Central memory CD8-positive, alpha-beta T cell (primary cell): ENCODE results near the gene CD2AP.

ENCODE experiments used
- ATAC-seq: fragments of 150-1000 bp; cut with Tn5 transposase; replicated peaks from 2 replicates; pipeline ENCODE4 v1.10.0; 2022; ENCODE audit warnings: mild to moderate bottlenecking, moderate FRiP score, moderate number of reproducible peaks; ENCODE audit not compliant: poor library complexity, severe bottlenecking; ENCODE audit errors: extremely low read depth
- DNase-seq, 2 donors: peaks; one replicate each; pipeline ENCODE4 v3.0.0; 2021; ENCODE audit warnings: low spot score in 2 of 2
- H3K27ac Mint-ChIP-seq: one replicate; pipeline ENCODE4 v1.8.0; 2022; ENCODE audit warnings: low read depth, mild to moderate bottlenecking, moderate library complexity, mixed read lengths
- H3K27me3 Mint-ChIP-seq: one replicate; pipeline ENCODE4 v1.8.0; 2022; ENCODE audit warnings: mixed read lengths
- H3K36me3 Mint-ChIP-seq: one replicate; pipeline ENCODE4 v1.8.0; 2022; ENCODE audit warnings: mild to moderate bottlenecking, moderate library complexity, mixed read lengths; ENCODE audit not compliant: insufficient read depth
- H3K4me1 Mint-ChIP-seq: one replicate; pipeline ENCODE4 v1.8.0; 2022; ENCODE audit warnings: mixed read lengths
- H3K4me3 Mint-ChIP-seq: one replicate; pipeline ENCODE4 v1.8.0; 2022; ENCODE audit warnings: mild to moderate bottlenecking, moderate library complexity, mixed read lengths
- H3K9me3 Mint-ChIP-seq: one replicate; pipeline ENCODE4 v1.8.0; 2022; ENCODE audit warnings: mixed read lengths

The CD2AP gene

DNA sequence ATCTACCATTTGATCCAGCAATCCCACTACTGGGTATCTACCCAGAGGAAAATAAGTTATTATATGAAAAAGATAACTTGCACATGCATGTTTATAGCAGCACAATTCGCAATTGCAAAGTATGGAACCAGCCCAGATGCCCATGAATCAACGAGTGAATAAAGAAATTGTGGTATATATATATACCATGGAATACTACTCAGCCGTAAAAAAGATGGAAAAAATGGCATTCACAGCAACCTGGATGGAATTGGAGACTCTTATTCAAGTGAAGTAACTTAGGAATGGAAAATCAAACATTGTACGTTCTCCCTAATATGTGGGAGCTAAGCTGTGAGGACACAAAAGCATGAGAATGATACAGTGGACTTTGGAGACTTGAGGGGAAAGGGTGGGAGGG, 120.8 kb downstream of the CD2AP start:
- no peak overlapping the region for H3K4me3 Mint-ChIP-seq
- no peaks in the 10 kb centered on the region for H3K4me1 Mint-ChIP-seq
- H3K27me3 Mint-ChIP-seq, result no peaks in the 10 kb centered on the region
- H3K9me3 Mint-ChIP-seq, result no peaks in the 10 kb centered on the region
- H3K27ac Mint-ChIP-seq, result no peak overlapping the region
- ATAC-seq, result no peak
- peaks cover 11% of the 10 kb centered on the region for H3K36me3 Mint-ChIP-seq
- DNase-seq, result no peak

DNA sequence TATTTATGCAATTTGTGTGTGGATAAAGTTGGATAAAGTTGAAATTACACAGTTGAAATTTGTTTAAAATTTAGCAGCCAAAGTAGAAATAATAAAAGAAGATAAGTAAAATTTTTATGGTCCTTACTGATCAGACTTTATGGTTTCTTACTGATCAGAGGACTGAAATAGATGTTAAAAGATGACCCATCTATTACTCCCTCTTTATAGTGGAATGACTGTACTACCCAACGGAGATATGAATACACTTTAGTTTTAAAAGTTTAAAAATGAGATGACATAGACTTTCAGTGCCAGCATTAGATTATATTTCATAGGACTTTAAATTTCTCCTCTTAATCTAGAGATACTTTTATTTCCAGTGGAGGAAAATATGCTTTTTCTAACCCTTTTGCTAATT, 121.9 kb downstream of the CD2AP start:
- no peak for ATAC-seq
- Mint-ChIP-seq H3K27me3 (no peaks in the 10 kb centered on the region), H3K36me3 (peaks cover 11% of the 10 kb centered on the region), H3K27ac (peak overlapping the region; percentile 59), H3K4me1 (no peaks in the 10 kb centered on the region), H3K9me3 (no peaks in the 10 kb centered on the region), H3K4me3 (no peak overlapping the region)
- no peak for DNase-seq

DNA sequence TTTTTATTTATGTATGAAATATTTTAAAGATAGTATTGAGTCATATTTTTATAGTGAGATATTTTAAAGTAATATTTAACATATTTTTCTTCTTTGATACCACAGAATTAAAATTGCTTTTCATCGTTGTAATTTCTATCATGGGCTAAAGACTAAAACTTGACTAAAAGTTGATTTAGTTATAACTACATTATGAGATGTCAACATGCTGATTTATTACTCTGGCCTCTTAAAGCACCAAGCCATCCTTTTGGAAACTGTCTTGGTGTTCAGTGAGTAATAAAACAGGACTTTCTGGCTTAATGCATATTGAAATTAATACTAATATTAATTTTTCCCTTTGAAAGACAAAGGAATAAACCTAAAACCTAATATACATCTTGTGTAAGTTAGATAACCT, 125.6 kb downstream of the CD2AP start:
- Mint-ChIP-seq H3K27ac (no peak overlapping the region), H3K36me3 (peaks cover 18% of the 10 kb centered on the region)
- no peak for ATAC-seq

DNA sequence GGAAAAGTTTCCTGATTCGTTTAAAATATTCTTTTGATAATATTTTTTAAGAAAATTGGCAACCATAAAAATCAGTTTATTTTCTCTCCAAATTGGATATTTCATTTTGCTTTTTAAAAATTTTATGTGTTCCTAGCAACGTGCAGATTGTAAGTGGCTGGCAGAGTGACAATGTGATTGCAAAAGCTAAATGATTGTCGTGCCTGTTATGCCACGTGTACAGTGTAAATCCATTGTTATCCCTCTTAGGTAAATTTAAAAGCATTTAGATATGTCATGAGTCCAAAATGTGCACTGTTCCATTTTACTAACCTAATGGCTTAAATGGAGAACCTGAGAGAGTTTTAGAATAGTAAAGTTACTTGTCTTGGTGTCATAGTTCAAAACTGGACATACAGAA, 126.4 kb downstream of the CD2AP start:
- no peaks in the 10 kb centered on the region for H3K27me3 Mint-ChIP-seq
- peaks cover 21% of the 10 kb centered on the region for H3K36me3 Mint-ChIP-seq
- ATAC-seq, result no peak
- H3K4me3 Mint-ChIP-seq, result no peak overlapping the region
- DNase-seq, result no peak
- H3K27ac Mint-ChIP-seq, result no peak overlapping the region
- no peaks in the 10 kb centered on the region for H3K9me3 Mint-ChIP-seq
- H3K4me1 Mint-ChIP-seq, result no peaks in the 10 kb centered on the region

More for the DNA sequence above, 125.6 kb downstream of the CD2AP start:
- no peaks in the 10 kb centered on the region for H3K27me3 Mint-ChIP-seq
- no peak for DNase-seq
- no peaks in the 10 kb centered on the region for H3K9me3 Mint-ChIP-seq
- no peak overlapping the region for H3K4me3 Mint-ChIP-seq
- no peaks in the 10 kb centered on the region for H3K4me1 Mint-ChIP-seq

DNA sequence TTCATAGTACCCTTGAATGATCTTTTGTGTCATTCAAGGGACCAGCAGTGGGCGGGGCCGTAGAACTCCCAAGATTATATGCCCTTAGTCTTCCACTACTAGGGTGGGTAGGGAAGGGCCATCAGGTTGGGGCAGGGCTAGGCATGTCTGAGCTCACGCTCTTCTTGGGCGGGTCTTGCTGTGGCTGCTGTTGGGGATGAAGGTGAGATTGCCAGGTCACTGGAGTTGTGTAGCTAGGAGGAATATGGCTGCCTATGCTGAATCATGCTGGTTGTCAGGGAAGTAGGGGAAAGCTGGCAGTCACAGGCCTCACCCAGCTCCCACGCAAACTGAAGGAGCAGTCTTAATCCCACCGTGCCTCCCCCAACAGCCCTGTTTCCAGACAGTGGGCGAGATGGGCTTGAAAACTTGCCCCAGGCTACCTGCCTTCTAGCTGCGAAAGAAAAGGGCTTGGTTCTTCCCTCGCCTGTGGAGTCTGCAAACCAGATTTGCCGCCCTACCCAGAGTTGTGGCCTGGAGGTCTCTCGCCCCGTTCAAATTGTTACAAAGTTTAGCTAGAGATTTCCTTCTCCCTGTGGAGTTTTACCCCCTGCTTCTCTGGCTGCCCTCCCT, 144.4 kb downstream of the CD2AP start:
- Mint-ChIP-seq H3K27ac (no peak overlapping the region), H3K36me3 (peaks cover 25% of the 10 kb centered on the region), H3K4me1 (no peaks in the 10 kb centered on the region), H3K27me3 (no peaks in the 10 kb centered on the region), H3K4me3 (no peak overlapping the region), H3K9me3 (no peaks in the 10 kb centered on the region)
- DNase-seq (no peak), ATAC-seq (no peak)

DNA sequence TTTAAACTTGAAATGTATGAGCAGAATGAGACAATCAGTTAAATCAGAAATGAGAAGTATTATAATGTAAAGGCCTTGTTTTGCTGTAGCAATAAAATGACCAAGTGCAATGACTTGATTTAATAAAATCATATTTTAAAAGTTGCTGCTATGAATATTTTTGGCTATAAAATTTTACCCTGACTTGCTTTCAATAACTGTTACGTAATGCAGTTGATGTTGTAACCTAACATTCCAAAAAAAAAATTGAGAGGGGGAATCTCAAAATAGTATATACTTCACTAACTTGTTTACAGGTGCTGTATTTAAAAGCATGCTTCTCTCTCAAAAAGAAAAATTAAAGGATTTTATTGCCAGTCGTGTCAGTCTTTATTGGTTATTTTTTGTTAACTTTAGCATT, 149.2 kb downstream of the CD2AP start:
- peaks cover 8% of the 10 kb centered on the region for H3K36me3 Mint-ChIP-seq
- H3K27me3 Mint-ChIP-seq, result no peaks in the 10 kb centered on the region
- no peaks in the 10 kb centered on the region for H3K9me3 Mint-ChIP-seq
- H3K27ac Mint-ChIP-seq, result no peak overlapping the region
- no peak overlapping the region for H3K4me3 Mint-ChIP-seq
- H3K4me1 Mint-ChIP-seq, result peaks cover 7% of the 10 kb centered on the region
- no peak for ATAC-seq
- no peak for DNase-seq

DNA sequence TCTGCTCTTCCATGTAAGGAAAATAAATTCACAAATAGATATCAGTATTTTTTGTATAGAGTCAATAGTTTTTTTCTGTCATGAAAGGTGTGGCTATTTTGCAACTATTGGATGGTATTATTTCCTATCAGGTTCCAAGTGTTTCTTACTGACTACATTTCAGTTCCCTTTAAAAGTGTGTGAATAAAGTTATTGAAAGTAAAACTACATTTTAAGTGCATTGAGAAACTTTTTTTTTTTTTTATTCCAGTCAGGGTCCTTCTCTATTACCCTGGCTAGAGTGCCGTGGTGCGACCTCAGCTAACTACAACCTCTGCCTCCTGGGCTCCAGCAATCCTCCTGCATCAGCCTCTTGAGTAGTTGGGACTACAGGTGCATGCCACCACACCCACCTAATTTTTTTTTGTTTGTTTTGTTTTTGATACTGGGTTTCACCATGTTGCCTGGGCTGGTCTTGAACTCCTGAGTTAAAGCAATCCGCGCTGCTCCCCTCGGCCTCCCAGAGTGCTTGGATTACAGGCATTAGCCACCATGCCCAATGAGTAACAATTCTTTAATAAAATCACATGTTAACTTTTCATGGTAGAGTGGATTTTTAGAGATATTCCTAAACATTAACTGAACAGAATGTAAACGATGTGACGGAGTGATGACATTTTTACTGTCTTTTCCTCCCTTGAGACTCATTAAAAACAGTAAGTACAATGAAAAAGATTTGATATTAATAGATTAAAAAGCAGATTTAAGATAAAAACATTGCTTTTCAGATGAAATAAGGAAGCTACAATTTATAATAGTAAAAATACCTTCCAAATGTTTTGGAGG, 151.1 kb downstream of the CD2AP start:
- H3K9me3 Mint-ChIP-seq, result no peaks in the 10 kb centered on the region
- no peak overlapping the region for H3K27ac Mint-ChIP-seq
- peaks cover 5% of the 10 kb centered on the region for H3K36me3 Mint-ChIP-seq
- peaks cover 11% of the 10 kb centered on the region for H3K4me1 Mint-ChIP-seq
- ATAC-seq (no peak), DNase-seq (no peak)
- no peaks in the 10 kb centered on the region for H3K27me3 Mint-ChIP-seq
- no peak overlapping the region for H3K4me3 Mint-ChIP-seq

DNA sequence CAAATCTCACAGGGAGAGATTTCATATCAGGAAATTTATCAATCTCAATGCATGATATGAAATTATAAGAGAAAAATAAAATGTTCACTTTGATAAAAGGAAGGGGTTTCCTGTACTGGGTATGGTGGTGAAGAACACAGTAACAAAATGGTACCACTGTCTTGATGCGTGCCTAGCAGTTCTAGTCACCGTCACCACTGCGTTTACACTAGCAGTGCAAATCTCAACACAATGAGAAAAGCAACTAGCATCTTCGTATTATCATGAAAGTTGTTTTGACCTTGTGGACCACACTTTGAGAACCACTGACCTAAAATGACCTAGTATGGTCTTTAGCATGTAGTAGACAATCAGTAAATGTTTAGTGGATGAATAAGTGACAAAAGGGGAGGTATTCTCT, 152.4 kb downstream of the CD2AP start:
- H3K4me3 Mint-ChIP-seq, result no peak overlapping the region
- H3K9me3 Mint-ChIP-seq, result no peaks in the 10 kb centered on the region
- DNase-seq (no peak), ATAC-seq (no peak)
- H3K36me3 Mint-ChIP-seq, result peaks cover 2% of the 10 kb centered on the region
- H3K27me3 Mint-ChIP-seq, result no peaks in the 10 kb centered on the region
- H3K27ac Mint-ChIP-seq, result no peak overlapping the region
- H3K4me1 Mint-ChIP-seq, result peaks cover 11% of the 10 kb centered on the region

DNA sequence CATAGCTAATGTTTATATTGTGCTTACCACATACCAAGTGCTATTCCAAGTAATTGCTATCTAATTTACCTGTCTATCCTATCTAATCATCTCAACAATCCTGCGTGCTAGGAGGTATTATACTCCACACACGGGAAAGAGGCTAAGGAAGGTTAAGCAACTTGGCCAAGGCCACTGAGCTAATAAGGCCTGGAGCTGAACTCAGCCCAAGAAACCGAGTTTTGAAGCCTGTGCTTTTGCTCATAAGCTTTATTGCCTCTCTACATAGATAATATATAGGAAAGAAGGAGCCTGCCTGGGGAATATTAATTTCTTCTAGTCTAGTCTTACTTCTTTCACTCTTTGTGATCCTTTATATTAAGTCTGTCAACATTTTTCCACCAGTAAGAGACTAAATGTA, 153.0 kb downstream of the CD2AP start:
- Mint-ChIP-seq H3K9me3 (no peaks in the 10 kb centered on the region), H3K27ac (no peak overlapping the region), H3K4me3 (no peak overlapping the region), H3K27me3 (no peaks in the 10 kb centered on the region), H3K36me3 (peaks cover 2% of the 10 kb centered on the region), H3K4me1 (peaks cover 11% of the 10 kb centered on the region)
- ATAC-seq, result no peak
- no peak for DNase-seq

DNA sequence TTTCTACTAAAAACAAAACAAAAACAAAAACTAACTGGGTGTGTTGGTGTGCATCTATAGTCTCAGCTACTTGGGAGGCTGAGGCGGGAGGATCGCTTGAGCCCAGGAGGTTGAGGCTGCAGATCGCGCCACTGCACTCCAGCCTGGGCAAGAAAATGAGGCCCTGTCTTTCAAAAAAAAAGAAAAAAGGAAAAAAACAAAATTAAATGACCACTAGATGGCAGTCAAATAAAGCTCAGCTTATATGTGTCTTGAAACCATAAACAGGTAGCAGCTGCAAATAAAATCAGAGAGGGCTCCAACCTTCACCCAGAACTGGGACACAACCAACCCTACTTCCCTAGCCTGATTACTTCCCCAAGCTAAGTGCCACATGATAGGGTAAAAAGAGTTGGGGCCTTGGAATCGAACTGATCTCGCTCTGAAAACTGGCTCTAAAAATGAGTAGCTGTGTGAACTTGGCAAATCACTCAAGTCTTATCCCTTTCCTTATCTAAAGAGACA, 153.7 kb downstream of the CD2AP start:
- peaks cover 11% of the 10 kb centered on the region for H3K4me1 Mint-ChIP-seq
- no peak overlapping the region for H3K4me3 Mint-ChIP-seq
- no peak overlapping the region for H3K27ac Mint-ChIP-seq
- ATAC-seq, result peak; percentile 65
- H3K27me3 Mint-ChIP-seq, result no peaks in the 10 kb centered on the region
- H3K9me3 Mint-ChIP-seq, result no peaks in the 10 kb centered on the region
- peaks cover 2% of the 10 kb centered on the region for H3K36me3 Mint-ChIP-seq
- DNase-seq, result no peak

DNA sequence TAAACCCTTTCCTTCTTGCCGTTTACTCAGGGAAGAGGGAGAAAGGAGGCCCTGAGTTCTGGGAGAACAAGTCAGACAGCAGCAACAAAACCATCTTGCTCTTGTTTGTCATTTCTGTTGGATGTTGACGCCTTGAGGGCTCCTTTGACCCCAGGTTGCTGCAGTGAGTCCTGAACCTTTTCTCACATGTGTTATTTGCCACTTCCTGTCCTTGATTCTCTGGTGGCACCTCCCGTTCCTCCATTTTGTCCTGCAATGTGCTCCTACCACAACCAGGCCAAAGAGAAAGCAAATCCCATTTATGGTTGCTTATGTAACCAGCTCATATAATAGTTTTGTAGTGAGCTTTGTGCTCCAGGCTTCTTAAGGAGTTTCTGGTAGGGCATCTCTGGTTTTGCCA, 154.2 kb downstream of the CD2AP start:
- Mint-ChIP-seq H3K27me3 (peaks cover under 1% of the 10 kb centered on the region), H3K4me3 (no peak overlapping the region), H3K36me3 (peaks cover 2% of the 10 kb centered on the region), H3K9me3 (no peaks in the 10 kb centered on the region), H3K27ac (no peak overlapping the region), H3K4me1 (peaks cover 11% of the 10 kb centered on the region)
- DNase-seq, result no peak
- ATAC-seq, result peak; percentile 19

DNA sequence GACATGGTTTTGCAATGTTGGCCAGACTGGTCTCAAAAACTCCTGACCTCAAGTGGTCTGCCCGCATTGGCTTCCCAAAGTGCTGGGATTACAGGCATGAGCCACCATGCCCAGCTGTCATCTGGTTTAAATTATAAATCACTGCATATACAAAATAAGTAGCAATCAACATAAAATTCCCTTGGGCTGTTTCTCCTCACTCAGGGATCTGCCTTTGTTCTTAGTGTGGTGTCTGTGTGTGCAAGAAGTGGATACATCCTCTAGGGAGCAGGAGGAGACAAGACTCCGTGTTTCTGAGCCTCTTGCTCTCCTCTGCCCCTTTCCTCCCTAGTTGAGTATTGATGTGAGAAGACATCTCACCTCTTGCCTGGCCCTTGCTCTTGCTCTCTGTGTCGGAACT, 155.6 kb downstream of the CD2AP start:
- peaks cover 11% of the 10 kb centered on the region for H3K4me1 Mint-ChIP-seq
- no peaks in the 10 kb centered on the region for H3K9me3 Mint-ChIP-seq
- no peak overlapping the region for H3K27ac Mint-ChIP-seq
- DNase-seq (no peak), ATAC-seq (no peak)
- peaks cover 2% of the 10 kb centered on the region for H3K36me3 Mint-ChIP-seq
- H3K27me3 Mint-ChIP-seq, result peaks cover 14% of the 10 kb centered on the region
- H3K4me3 Mint-ChIP-seq, result no peak overlapping the region
